MV-4-11 (cell line): ENCODE data around the gene MFRP.
A peak's percentile ranks its signal among the peaks of the same experiment; 100 is the strongest.
"Not testable (repeated sequence)": the region's sequence is repeated elsewhere in the genome, so short reads cannot be mapped to it uniquely, and the experiment has no call there.

ENCODE experiments used
- DNase-seq: peaks from one replicate; lab custom pipeline; 2025; lab: John Stamatoyannopoulos, UW

MFRP gene

DNA sequence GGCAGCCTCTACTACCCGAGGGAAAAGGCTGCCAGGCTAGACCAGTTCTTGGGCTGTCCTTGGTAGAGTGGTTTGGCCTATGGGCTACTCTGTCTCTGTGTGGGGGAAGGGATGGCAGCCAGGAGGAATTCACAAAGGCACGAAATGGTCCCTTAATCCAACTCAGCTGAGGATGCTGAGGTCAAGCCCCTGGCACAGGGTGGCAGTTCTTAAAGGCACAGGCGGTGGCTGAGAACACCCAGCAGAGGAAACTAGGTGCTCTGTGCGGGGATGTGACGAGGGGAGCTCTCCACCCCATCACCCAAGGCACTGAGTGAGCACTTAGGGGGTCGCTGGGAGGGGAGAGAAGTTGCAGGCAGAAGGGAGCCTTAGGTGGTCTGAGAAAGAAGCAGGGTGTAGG is at the start of gene MFRP:
MFRP (minus strand) TSS at position 101 of the 400 bp plus-strand sequence. CDS start 192 bp downstream, outside the sequence.
- DNase-seq, result no peak

DNA sequence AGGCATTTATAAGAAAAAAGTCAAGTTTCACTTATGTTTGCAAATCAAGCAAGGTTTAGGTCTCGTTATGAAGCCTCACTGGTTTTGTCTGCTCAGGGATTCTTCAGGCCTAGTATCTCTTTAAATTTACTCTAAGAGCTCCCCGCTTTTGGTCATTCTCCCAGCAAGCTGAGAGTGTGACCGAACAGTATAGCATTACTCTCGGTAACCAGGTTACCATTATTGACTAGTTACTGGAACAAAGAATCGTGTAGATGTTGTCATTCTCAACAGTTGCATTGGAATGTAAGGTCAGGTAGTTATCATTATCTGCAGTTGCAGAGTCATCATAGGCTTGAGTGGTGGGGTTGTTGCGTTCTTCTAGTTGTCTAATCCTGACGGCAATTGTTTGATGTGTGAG is 44.8 kb upstream of the MFRP start:
- no peak for DNase-seq

DNA sequence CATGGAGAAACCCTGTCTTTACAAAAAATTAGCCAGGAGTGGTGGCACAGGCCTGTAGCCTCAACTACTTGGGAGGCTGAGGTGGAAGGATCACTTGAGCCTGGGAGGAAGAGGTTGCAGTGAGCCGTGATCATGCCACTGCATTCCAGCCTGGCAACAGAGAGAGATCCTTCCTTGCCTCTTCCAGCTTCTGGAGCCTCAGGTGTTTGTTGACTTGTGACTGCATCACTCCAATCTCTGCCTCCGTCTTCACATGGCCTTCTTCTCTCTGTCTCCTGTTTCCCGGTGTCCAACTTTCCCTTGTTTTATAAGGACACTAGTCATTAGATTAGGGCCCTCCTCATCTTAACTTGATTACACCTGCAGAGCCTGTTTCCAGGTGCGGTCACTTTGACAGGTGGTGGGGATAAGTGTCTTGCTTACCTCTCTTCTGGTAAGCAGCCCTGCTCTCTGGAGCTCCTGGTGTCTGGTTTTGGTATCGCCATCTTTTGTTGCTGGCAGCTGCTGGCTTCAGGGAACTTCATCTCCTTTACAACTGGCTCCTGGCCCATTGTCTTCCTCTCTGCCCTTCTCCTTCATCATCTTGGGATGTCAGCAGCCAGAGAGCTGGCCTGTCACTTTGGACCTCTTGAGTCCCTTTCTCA is 43.2 kb upstream of the MFRP start:
- peak; percentile 8 for DNase-seq

DNA sequence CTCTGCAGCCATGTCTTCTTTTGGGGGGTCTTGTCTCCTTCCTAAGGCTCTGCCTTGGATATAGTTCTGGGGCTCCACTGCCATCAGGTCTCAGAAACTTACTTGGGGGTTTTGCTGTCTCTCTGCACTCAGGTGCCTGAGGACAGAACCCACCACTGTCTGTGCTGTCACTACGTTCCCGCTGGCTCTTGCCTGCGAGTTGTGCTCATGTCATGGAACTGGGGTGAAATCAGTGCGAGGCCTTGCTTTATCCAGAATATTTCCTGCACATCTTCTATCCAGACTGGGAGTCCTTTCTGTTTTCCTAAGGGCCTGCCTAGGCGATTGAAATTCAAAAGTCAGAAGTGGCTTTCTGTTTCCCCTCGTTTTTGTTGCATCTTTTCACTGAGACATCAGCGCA is 41.6 kb upstream of the MFRP start:
- no peak for DNase-seq

DNA sequence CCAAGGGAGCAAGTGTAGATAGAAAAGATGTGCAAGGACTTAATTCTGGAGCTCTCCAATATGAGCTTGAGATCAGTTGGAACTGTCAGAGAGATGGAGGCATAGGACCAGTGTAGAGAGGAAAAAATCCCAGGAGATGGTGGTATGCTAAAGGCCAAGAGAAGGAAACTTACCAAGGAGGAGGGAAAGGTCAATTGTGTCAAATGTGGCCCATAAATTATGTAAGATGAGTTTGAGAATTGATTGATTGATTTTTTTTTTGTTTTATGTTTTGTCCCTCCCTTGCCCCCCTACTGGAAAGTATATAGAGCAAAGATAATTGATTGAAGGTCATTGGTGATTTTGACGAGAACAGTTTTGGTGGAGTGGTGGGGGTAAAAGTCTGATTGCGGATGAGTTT is 37.8 kb upstream of the MFRP start:
- DNase-seq, result no peak

DNA sequence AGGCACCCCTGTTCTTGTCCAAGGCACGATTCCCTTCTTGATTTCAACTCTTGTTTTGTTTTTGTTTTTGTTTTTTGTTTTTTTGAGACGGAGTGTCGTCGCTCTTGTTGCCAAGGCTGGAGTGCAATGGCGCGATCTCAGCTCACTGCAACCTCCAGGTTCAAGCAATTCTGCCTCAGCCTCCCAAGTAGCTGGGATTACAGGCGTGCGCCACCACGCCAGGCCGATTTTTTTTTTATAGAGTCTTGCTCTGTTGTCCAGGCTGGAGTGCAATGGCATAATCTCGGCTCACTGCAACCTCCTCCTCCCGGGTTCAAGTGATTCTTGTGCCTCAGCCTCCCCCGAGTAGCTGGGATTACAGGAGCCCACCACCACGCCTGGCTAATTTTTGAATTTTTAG is 36.0 kb upstream of the MFRP start:
- not testable (repeated sequence) for DNase-seq

DNA sequence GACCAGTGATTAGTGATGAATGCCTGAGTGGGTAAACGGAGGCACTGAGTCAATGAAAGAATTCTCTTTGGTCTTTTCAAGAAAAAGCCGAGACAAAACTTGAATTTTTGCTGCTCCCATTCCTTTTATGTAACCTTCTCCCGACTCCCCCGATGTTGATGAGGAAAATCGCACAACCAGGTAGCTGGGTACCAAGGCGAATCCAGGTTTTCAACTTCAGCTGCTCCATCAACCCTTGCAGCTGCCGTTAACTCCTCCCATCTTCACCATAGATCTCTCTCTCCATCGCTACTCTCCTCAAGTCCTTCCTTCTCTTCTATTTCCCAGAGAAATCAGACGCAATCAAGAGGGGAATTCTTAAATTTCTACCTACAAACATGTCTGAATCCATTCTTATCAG is 35.6 kb upstream of the MFRP start:
- DNase-seq, result no peak

DNA sequence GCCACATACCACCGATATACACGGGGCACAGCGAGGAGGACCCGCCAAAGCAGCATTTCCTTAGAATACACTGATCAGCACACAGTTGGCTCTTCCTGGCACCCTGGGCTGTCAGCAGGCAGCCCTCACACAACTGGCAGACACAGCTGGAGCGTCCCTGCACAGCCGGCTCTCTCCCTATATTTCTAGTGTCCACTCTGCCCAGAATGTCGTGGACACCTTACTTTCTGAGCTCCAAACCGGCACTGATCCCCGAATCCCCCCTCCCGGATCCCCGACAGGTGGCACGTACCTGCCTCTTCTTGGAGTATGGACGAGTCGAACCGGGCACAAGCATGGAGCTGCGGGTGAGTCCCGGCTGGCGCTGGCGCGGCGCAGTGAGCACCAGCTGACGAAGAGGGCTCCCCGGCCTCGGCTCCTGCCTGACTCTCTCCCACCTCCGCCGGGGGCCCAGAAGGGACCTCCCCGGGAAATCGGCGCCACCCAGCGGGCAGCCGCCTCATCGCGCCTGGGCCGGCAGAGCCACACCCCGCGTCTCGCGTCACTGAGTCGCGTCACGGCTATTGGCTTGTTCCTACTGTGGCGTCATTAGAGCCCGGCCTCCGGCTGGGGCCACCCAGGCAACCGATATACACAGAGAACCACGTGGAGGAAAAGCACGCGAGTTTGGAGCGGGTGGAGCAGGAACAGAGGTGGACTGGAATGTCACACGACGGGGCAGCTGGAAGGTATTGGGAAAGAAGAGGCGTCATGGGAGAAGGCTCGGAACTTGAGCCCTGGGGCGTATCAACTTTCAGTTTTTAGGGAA is 34.9 kb upstream of the MFRP start, which contains the start of gene USP2:
USP2 (minus strand) TSS at position 510 of the 808 bp plus-strand sequence. CDS start 8,210 bp downstream, outside the sequence.
- DNase-seq, result peak; percentile 92

DNA sequence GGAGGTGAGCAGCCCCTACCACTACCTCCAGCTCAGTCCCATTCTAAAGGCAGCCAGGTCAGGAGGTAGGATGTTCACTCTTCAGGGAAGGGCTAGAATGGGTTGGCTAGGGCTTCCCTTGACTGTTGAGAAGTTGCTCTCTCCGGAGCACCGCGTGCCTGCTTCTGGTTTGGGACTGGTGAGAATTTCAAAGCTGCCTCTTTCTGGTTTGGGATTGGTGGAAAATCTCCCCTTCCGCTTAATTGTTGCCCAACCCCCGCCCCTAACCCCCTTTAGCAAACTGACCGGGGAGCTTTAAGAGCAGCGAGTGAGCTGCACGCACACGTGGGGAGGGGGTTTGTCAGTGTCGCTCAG is 34.3 kb upstream of the MFRP start:
- DNase-seq, result peak; percentile 17

DNA sequence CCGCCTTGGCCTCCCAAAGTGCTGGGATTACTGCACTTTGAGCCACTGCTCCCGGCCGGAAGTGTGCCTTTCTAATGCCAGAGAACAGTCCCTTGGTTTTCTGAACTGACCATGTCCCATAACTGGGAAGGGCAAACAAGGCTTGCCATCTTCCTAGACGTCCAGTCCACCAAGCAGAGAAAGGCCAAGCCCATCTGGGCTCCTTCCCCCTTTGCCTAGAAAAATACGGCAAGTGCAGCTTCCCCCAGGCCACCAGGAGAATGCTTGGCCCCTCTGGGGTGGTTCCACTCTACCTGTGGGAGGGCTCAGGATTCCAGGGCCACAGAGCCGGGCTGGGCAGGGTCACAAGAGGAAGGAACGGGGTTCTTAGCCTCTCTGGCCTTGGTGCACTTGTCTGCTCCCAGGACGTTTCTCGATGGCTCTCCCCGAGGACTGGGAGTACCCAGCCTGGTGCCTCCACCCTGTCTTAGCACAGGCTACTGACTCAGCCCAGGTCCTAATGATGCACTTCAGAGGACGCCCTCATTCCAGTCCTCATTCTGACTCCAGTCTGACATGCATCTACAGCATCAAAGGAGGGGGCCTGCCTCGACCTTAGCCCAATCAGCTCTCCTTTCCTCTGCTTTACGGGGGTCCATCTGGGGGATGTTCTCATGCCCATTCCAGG is 33.8 kb upstream of the MFRP start:
- DNase-seq, result no peak

DNA sequence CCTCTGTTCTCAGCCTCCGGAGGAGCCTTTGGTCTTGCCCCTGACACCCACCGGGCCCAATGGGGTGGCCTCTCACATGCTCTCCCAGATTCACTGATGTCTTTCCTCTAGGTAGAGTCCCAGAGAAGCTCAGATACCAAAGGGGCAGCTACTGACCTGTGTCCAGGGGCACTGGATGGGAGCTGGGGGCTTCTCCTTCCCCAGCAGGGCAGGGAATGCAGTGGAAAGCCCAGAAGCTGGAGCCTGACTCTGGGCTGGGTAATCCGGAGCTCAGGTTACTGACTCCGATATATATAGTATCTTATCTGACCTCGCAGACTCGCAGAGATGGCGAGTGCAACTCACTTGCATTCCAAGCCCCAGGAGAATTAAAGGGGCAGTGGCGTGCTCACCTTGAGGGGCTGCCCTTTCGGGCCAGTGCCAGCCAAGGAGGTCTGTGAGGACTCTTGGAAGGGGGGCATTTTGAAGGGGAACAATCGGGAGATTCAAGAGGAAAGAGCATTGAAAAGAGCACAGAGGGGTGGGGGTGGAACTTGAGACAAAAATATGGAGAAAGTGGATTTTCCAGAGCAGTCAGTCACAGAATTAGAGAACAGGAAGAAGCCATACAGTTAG is 32.5 kb upstream of the MFRP start:
- DNase-seq, result no peak

DNA sequence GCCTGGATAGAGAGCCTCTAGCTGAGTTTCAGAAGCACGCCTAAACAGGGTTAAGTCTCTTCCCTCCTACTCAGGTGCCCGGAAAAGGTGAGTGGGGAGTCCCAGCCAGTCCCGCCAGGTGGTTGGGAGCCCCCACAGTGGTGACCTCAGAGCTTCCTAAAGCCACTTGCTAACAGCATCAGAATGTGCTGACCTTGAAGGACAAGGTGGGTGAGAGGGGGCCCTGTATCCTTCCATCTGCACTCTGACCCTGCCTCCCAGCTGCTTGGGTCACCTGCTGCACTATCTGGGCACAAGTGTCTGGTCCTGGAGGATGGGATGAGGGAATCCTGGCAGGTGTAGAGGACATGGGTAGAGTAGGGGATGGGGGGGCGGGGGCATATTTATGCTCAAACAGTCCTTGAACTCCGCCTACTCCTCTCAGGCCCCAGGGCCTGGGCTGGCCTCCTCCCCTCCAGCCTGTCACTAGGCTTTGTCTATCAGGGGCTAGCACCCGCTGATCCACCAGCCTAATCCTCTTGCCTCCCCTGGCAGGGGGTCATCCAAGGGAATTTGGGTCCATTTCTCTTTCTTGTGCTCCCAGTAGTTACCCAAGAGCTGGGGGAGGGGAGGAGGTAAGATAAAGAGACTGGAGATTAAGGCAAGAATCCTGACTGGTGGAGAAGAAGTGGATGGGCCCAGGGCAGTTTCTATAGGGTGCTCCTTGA is 31.6 kb upstream of the MFRP start:
- DNase-seq, result no peak

DNA sequence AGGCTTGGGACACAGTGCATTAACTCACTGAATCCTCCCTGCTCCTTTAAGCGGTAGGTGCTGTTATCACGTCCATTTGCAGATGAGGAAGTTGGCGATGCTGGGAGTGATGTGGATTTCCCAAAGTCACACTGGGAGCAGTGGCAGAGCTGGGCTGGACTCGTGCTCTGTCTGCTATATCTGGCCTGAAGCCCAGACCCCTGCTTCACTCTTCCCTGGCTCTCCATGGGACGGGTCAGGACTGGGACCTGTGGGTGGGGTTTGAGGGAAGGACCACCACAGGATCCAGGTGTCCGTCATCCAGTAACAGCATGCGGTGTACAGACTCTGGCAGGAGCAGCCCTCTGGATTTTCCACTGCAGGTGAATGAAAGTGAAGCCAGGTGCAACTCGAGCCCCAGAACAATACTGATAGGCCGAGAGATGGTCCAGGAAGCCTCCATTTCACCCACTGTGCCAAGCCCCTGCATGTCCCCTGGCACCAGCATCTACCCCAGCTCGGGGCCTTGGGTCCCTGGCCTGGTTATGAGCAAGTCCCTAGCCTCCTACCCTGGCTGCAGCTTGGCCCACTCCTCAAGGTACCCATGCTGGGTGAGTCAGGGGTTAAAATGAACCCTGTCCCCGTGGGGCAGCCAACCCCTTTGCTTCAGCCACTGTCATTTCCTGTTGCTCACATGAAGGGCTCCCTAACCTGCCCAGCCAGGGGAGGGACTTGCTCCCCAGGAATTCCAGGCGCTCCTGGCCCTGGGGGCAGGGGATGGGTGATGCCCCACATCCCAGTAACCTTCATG is 30.8 kb upstream of the MFRP start:
- DNase-seq, result no peak

DNA sequence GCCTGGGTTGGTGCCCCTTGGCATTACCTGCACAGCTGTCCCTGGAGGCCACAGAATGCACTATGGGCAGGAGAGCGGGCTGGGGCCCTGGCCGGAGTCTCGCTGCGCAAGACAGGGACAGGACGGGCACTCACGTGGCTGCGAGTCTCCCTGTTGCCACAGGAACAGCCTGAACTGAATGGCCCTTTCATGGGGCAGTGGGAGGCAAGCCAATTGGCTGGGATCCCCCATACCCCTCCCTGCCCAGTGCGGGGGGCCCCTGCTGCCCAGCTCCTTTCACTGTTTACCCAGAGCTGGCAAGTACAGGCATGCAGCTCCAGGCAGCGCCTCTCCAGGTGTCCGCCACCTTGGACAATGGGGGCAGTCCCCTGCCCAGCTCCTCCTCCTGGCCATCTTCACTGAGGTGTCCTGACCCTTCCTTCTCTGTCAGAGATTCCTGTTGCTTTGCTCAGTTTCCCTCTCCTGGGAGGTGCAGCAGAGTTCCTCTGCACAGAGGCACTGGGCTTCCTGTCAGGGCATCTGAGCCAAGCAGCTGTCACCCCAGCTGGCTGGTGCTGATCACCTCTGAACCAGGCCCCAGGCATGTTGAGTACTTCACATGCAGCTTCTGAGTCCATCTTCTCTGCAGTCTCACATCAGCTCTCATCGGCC is 29.8 kb upstream of the MFRP start:
- no peak for DNase-seq

DNA sequence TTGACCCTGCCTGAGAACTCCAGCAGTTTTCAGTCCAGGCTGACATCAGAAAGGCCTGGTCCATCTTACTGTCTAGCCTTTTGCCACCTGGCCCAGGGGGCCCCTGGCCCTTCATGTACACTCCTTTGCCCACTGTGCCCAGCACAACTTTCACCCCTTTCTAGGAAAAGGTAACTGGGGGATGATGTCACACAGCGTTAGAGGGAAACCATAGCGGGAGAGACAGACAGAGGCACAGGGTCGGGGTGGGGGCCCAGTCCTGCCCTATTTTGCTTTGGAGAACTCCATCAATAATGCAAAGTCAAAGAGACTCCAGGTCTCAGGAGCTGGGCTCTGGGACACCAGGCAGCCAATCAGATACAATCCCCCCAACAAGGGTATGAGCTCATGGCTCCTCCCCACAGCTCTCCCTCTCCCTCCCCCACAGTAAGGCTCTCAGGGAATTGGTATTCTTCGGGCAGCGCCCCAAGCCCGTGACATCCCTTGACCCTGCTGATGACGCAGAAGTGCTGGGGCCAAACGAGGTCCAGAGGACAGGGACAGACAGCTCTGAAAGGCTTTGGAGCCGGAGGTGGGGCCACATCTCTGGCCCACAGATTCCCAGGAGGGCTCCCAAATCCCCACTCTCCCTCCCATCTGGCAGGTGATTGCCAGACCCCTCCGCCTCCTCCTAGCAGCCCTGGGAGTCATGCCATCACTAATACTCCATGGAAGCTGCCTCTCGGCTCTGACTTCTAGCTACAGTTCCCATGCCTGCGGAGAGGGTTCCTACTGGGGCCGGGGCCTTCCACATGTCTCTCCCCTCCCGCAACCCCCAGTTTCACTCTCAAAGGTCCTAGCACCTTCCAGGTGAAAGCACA is 29.1 kb upstream of the MFRP start:
- no peak for DNase-seq

DNA sequence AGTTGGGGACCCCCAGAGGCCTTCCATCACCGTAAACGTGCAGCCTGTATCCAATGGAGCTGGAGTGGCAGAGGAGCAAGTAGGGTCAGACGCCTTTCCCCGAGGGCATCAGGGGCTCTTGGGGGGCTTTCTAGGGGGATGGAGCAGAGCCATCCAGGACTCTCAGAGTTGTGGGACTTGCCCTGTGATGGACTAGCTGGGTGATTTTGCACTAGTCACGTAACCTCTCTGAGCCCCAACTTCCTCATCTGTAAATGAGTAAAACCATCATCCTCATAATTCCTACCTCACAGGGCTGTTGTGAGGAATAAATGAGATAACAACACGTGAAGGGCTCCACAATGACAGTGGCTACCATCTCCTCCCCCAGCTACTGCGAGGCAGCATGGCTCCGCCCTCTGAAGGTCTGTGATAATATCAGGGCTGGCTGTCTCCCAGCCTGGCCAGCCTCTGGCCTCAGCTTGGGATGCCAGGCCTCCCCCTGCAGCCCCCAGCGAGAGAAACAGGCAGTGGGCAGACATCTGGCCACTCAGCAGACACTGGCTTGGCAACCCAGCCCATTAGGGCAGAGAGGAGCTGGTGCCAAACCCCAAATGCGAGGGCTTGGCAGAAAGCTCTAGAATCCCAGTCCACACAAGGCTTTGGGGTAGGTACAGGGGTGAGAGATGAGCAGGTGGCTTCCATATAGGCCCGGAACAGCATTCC is 28.3 kb upstream of the MFRP start:
- DNase-seq, result peak; percentile 4

DNA sequence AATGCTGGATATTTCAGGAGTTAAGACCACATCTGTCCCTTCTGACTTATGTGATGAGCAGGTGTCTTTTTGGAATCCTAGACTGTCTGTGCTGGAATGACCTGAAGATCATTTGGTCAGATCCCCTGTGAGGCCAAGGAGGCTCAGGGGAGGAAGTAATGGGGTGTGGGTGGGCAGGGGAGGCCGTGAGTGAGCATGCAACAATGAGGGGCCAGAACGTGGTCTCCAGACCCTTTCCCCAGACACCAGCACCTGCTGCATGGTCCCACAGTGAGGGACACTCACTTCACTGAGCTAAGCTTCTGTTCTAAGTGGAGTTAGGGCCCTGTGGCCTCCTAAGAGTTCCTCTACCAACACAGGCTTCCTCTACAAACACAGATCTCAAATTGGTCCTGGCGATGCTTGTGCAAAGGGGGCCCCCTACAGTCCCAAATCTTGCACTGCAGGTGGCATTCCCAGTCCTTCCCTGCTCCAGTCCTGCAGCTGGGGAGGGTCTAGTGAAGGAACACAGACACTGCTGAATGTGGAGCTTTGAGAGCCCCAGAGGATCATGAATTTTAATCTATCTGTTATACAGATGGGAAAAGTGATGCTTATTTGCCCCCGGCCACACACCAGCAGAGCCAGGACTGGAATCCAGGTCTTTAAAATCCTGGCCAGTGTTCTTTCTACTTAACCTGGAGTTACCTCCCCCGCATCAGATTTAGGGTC is 27.6 kb upstream of the MFRP start:
- peak; percentile 49 for DNase-seq
